Measurements from ENCODE around the gene NFYA. TPM values are rescaled to one million over a fixed set of nuclear protein-coding genes. Genes with fewer than 3 reads are reported as not detected.
A peak's percentile ranks its signal among the peaks of the same experiment; 100 is the strongest.

Gene NFYA
- total RNA-seq = 10 to 100 TPM; 28.2 to 31.8 TPM
- total RNA-seq = 49.4 to 56.1 reads per million in 2 donors

DNA sequence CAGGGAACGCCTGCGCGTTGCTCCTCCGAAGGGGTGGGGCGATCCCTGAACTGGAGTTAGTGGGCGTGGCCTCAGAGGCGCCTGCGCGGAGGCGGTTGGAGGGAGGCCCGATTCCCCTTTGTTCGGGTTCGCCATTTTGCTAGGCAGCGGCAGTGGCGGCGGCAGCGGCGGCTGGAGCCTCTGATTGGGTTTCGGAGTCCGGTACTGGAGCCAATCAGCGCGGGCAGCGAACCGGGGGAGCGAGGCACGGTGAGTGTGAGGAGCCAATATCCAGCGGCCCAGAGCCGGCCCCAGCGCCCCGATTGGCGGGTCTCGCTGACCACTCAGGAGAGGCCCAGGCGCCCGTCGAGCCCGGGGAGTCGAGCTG, at the start of gene NFYA:
TSS of gene NFYA (plus strand) at position 139 of the 367 bp plus-strand sequence. CDS start 6,116 bp downstream, outside the sequence.
- H3K36me3 Mint-ChIP-seq (ENCODE audit: low read depth) = peaks cover 4% of the 10 kb centered on the region
- ATAC-seq (peak; percentile 71), DNase-seq (peak; percentile 99 to 100 (median 100))

DNA sequence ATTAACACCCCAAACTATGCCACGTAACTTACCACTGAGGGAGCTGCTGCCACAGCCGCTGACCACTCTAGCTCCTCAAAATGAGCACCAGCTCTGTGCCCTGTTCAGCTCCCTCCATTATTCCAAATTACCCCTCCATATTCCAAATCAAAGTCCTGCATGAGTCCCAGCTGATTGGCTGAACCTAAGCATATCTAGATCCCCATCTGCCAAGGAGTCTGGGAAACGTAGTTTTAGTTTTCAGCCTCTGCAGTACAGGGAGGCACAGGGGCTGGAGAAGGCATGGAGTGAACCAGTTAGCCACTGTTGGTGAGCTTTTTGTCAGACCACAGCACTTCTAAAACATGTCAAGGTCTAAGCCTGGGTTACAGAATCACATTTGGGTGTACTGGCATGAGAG, 49.7 kb upstream of the NFYA start:
- DNase-seq = no peak
- no peak overlapping the region for H3K27ac Mint-ChIP-seq
- ATAC-seq = no peak
- no peaks in the 10 kb centered on the region for H3K9me3 ChIP-seq (ENCODE audit: control insufficient read depth, low read length, poor library complexity, severe bottlenecking)
- H3K4me3 Mint-ChIP-seq = no peak overlapping the region
- H3K27me3 Mint-ChIP-seq = no peaks in the 10 kb centered on the region
- peaks cover 2% of the 10 kb centered on the region for H3K36me3 Mint-ChIP-seq (ENCODE audit: low read depth)
- peaks cover 14% of the 10 kb centered on the region for H3K4me1 Mint-ChIP-seq

More for the DNA sequence above, at the start of gene NFYA:
- peaks cover 39% of the 10 kb centered on the region for H3K4me1 Mint-ChIP-seq
- peak within 1 kb of the TSS; percentile 97 for H3K4me3 Mint-ChIP-seq
- peak within 1 kb of the TSS; percentile 98 for H3K27ac Mint-ChIP-seq
- no peaks in the 10 kb centered on the region for H3K27me3 Mint-ChIP-seq
- H3K9me3 ChIP-seq (ENCODE audit: control insufficient read depth, low read length, poor library complexity, severe bottlenecking) = no peaks in the 10 kb centered on the region

DNA sequence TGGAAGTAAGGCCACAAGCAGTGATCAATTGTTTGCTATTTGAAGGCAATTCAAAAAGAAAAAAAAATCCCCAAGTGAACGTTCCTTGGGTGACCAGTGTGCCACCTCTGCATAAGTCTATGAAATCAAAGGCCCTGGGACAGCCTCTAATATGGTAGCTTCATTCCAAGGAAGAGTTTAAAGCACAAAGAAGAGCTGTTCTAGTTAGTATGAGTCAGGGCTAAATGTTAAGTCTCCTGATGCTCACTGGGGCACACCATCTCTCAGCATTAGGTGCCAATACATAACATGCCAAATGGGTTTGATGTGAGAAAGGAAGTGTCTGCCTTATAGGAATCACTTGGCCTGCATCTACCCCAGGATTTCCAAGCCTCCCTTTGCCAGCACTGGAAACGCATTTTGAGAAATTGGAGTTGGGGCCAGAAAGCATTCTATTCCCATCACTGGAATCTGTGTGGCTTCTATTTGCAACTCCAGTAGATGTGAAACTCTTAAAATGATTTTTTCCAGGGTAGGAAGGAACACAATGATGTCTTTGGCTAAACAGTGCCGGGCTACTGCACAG, 46.7 kb upstream of the NFYA start:
- Mint-ChIP-seq H3K4me3 (no peak overlapping the region), H3K27ac (no peak overlapping the region)

DNA sequence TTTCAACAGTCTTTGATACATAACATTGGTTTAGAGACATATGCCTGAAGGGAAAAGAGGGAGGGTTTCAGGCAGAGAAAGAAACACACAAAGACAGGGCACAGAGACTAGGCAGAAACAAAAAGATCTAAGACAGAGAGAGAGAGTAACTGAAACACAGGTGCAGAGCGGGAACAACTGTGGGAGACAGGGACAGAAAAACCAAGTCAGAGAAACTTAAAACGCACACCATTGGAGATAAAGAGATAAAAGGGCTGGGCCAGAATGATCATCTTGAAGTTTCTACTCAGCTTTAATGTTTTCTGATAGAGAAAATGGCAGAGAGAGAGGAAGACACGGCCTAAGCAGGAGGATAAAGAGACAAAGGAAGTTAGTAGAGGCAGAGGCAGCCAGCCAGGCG, 45.5 kb upstream of the NFYA start:
- peaks cover 25% of the 10 kb centered on the region for H3K4me1 Mint-ChIP-seq
- H3K9me3 ChIP-seq (ENCODE audit: control insufficient read depth, low read length, poor library complexity, severe bottlenecking) = no peaks in the 10 kb centered on the region
- H3K36me3 Mint-ChIP-seq (ENCODE audit: low read depth) = no peaks in the 10 kb centered on the region
- no peaks in the 10 kb centered on the region for H3K27me3 Mint-ChIP-seq
- ATAC-seq (no peak), DNase-seq (no peak)
- H3K4me3 Mint-ChIP-seq = peak overlapping the region; percentile 95
- H3K27ac Mint-ChIP-seq = peak overlapping the region; percentile 95

More for the DNA sequence above, 46.7 kb upstream of the NFYA start:
- ATAC-seq (no peak), DNase-seq (no peak)
- H3K27me3 Mint-ChIP-seq = no peaks in the 10 kb centered on the region
- no peaks in the 10 kb centered on the region for H3K36me3 Mint-ChIP-seq (ENCODE audit: low read depth)
- H3K9me3 ChIP-seq (ENCODE audit: control insufficient read depth, low read length, poor library complexity, severe bottlenecking) = no peaks in the 10 kb centered on the region
- peaks cover 24% of the 10 kb centered on the region for H3K4me1 Mint-ChIP-seq

DNA sequence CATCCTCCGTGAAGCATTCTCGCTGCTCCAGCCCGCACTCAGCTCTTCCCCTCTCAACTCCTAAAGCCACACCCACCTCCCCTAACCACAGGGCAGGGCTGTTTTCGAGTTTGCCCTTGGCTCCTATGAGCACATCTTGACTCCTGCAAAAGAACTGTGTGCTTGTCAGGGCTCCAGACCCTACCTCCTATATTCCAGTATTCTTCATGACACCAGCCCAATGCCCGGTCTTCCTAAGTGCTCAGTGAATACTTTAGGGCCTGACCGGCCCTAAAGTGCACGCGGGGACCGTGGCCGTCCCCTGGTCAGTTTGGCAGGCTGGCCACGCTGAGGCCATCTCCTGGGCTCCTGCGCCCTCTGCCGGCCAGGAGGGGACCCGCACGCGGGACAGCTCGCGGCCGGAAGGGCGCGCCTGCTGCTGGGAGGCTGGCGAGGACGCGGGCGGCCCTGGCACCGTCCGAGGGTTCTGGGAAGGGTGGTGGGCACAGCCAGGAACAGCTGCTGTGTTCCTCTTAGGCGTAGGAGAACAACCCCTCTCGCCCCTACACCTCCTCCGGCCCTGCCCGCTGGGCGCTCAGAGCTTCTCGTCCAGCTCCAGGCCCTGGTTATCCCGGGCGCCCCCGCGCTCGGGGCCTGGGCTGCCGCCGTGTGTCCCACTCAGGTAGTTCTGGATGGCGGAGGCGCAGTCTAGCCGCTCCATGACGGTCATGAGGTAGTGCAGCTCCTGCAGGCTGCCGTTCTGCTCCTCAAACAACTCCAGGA, 44.8 kb upstream of the NFYA start:
- no peaks in the 10 kb centered on the region for H3K9me3 ChIP-seq (ENCODE audit: control insufficient read depth, low read length, poor library complexity, severe bottlenecking)
- ATAC-seq (peak; percentile 93), DNase-seq (peak; percentile 61 to 76 (median 68))
- Mint-ChIP-seq H3K27ac (peak overlapping the region; percentile 95), H3K36me3 (ENCODE audit: low read depth) (no peaks in the 10 kb centered on the region), H3K4me3 (peak overlapping the region; percentile 95), H3K4me1 (peaks cover 25% of the 10 kb centered on the region), H3K27me3 (no peaks in the 10 kb centered on the region)

DNA sequence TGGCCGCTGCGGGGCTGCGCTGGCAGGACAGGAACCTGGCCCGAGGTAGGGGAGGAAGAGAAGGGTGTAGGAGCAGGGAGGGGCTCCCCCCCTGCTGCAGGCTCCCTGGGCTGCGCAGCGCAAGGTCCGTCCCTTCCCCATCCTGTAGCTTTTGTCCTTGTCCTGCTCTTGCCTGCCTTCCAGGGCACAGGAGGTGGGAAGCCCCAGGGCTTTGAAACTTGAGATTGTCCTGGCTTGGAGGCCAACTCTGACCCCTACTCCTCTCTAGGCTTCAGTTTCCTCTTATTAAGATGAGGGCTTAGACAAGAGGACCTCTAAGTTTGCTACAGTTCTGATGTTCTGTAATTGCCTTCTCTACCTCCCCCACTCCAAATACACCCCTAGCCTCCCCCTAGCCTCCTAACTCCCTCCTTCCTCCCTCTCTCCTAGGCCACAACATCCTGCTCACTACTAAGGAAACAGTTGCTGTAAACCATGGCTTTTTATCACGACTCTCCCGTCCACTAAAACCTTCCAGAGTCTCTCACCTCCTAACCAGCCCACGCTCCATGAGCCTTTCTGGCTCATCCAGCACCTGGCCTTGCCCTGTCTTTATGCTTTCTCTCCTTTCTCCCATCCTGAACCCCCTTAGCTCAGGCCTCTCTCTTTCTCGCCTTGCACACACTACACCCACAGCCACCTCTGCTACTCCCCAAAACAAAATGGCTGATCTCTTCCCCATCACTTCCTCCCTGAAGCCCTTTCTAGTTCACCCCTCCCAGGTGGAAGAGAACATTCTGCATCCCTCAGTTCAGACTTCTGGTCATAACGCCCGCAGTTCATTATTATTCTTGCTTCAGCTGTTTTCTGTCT, 44.0 kb upstream of the NFYA start:
- Mint-ChIP-seq H3K36me3 (ENCODE audit: low read depth) (peaks cover 5% of the 10 kb centered on the region), H3K4me3 (peak overlapping the region; percentile 95), H3K4me1 (peaks cover 30% of the 10 kb centered on the region), H3K27me3 (no peaks in the 10 kb centered on the region), H3K27ac (peak overlapping the region; percentile 95)
- DNase-seq = no peak
- ATAC-seq = no peak
- H3K9me3 ChIP-seq (ENCODE audit: control insufficient read depth, low read length, poor library complexity, severe bottlenecking) = no peaks in the 10 kb centered on the region

DNA sequence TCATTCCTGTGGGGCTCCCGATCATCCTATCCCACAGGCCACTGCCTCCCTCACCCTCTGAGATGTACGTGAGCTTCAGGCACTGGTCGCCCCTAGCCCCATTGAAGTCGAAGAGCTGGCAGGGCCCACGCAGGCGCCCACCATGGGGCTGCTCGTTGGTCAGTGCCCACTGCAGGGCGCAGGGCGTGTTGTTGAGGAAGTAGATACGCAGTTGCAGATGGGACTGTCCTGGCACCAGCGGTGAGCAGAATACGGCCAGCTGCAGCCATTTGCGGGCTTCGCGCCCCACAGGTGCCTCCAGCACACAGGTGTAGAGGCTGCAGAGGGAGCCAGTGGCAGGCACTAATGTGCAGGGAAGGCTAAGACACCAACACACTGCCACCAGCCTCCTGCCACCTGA, 39.9 kb upstream of the NFYA start:
- DNase-seq (no peak), ATAC-seq (no peak)
- no peak overlapping the region for H3K4me3 Mint-ChIP-seq
- H3K9me3 ChIP-seq (ENCODE audit: control insufficient read depth, low read length, poor library complexity, severe bottlenecking) = no peaks in the 10 kb centered on the region
- peaks cover 5% of the 10 kb centered on the region for H3K36me3 Mint-ChIP-seq (ENCODE audit: low read depth)
- H3K27me3 Mint-ChIP-seq = no peaks in the 10 kb centered on the region
- H3K27ac Mint-ChIP-seq = peak overlapping the region; percentile 63
- peaks cover 20% of the 10 kb centered on the region for H3K4me1 Mint-ChIP-seq

DNA sequence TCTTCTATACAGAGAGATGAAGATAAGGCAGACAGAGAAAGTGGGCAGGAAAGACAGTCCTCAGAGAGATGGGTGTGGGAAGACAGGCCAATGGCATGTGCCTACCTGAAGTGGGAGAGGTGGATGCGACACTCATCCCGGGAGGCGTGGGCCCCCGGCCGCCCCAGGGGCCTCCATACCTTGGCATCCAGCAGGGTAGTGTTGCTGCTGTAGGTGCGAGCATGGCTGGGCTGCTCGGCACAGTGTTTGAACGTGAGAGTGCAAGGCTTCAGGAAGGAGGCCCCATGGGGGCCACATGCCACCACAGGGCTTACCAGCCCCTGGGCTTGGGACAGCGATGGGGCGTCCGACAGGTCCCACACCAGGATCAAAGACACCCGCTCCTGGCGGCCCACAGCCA, 39.0 kb upstream of the NFYA start:
- Mint-ChIP-seq H3K36me3 (ENCODE audit: low read depth) (peaks cover 5% of the 10 kb centered on the region), H3K27ac (no peak overlapping the region), H3K27me3 (no peaks in the 10 kb centered on the region), H3K4me3 (no peak overlapping the region), H3K4me1 (peaks cover 16% of the 10 kb centered on the region)
- DNase-seq (no peak), ATAC-seq (no peak)
- H3K9me3 ChIP-seq (ENCODE audit: control insufficient read depth, low read length, poor library complexity, severe bottlenecking) = no peaks in the 10 kb centered on the region

DNA sequence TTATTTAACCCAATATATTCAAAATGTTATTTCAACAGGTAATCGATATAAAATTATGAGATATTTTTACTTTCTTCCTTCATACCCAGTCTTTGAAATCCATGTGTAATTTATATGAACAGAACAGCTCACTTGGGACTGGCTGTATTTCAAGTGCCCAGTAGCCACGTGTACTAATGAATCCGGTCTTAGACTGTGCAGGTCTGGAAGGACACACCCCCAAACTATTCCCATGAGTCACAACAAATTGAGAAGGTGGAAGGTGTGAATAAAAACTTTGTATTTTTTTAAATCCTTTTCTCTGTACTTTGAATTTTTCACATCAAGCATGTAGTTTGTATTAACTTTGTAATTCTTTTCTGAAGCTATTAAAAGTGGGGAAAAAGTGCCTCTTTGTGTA, 36.6 kb upstream of the NFYA start:
- H3K4me1 Mint-ChIP-seq = peaks cover 7% of the 10 kb centered on the region
- H3K36me3 Mint-ChIP-seq (ENCODE audit: low read depth) = peaks cover 5% of the 10 kb centered on the region
- H3K27ac Mint-ChIP-seq = no peak overlapping the region
- H3K4me3 Mint-ChIP-seq = no peak overlapping the region
- ATAC-seq = no peak
- no peaks in the 10 kb centered on the region for H3K9me3 ChIP-seq (ENCODE audit: control insufficient read depth, low read length, poor library complexity, severe bottlenecking)
- no peaks in the 10 kb centered on the region for H3K27me3 Mint-ChIP-seq
- DNase-seq = no peak

DNA sequence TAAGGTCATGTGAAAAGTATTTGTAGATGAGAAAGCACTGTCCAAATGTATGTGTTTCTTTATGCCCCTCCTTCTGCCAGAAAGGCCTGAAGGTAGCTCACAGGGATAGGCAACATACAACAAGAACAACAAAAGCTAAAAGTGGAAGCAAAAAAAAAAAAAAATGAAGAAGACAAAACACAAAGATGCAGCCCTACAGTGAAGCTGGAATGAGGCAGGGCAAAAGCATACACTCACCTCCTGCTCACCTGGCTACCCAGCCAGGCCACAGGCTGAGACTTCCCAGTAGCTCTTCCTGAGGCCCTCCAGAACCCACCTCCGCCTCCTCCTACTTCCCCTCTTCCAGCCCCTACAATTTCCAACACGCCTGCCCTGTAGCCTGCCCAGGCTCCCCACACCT, 36.2 kb upstream of the NFYA start:
- no peaks in the 10 kb centered on the region for H3K9me3 ChIP-seq (ENCODE audit: control insufficient read depth, low read length, poor library complexity, severe bottlenecking)
- Mint-ChIP-seq H3K36me3 (ENCODE audit: low read depth) (peaks cover 5% of the 10 kb centered on the region), H3K4me3 (no peak overlapping the region), H3K4me1 (peaks cover 7% of the 10 kb centered on the region), H3K27ac (no peak overlapping the region), H3K27me3 (no peaks in the 10 kb centered on the region)
- ATAC-seq (no peak), DNase-seq (no peak)

DNA sequence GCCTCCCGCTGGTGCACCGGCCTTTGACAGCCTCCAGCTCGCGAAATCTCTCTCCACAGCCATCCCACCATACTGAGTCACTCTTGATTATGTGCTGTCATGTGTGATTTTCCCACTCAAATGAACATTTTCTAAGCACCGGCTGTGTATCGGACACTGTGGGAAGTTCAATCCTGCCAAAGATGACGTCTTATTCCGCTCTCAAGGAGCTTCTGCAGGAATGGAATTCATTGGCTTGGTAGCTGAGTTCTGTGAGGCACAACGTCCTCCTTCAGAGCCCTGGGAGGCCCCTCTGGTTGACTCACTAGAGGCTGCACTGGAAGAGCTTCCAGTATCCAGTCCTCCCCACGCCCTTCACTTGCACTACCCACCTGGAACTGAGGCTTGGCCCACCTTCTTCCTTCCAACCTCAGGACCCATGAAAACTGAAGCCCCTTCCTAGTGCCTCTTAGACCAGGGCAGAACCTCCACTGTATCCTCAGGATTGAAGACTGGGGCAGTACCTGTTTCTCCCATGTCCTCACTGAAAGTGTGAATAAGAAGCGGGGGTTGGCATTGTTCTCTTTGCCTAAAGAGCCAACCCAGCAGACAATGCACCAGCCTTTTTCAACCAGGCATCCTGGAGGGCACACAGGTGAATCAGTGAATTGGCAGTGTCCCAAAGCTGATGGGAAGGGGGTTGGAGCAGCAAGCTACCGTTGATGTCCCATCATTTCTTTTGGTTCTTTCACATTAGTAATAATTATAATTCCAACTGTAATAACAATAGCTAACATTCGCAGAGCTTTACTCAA, 35.5 kb upstream of the NFYA start:
- H3K4me1 Mint-ChIP-seq = peaks cover 7% of the 10 kb centered on the region
- ATAC-seq = no peak
- H3K36me3 Mint-ChIP-seq (ENCODE audit: low read depth) = peaks cover 5% of the 10 kb centered on the region
- no peak for DNase-seq
- no peaks in the 10 kb centered on the region for H3K27me3 Mint-ChIP-seq
- H3K9me3 ChIP-seq (ENCODE audit: control insufficient read depth, low read length, poor library complexity, severe bottlenecking) = no peaks in the 10 kb centered on the region
- H3K27ac Mint-ChIP-seq = no peak overlapping the region
- no peak overlapping the region for H3K4me3 Mint-ChIP-seq

DNA sequence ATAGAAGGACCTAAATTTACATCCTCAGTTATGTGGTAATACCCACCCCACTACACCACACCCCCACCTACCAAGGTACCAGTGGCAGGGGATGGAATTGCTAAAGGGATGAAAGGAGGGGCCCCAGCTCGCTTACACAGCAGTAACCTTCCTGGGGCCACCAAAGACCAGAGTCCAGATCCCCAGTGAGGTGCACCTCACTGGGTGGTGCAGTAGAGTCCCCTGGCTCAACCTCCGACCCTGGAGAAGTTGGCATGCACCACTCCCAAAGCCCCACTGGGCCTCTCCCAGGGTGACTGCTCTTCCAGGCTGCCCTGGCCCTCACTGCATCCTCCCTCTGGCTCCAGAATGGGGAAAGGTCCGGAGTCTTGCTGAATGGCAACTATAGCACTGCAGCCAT, 34.6 kb upstream of the NFYA start:
- no peak overlapping the region for H3K27ac Mint-ChIP-seq
- no peak overlapping the region for H3K4me3 Mint-ChIP-seq
- no peaks in the 10 kb centered on the region for H3K9me3 ChIP-seq (ENCODE audit: control insufficient read depth, low read length, poor library complexity, severe bottlenecking)
- ATAC-seq (no peak), DNase-seq (no peak)
- H3K36me3 Mint-ChIP-seq (ENCODE audit: low read depth) = peaks cover 5% of the 10 kb centered on the region
- H3K4me1 Mint-ChIP-seq = peaks cover 7% of the 10 kb centered on the region
- no peaks in the 10 kb centered on the region for H3K27me3 Mint-ChIP-seq

Measured in T-helper 17 cell (primary cell).